BLaER1 treated with 17β-estradiol and CSF1 and Interleukin-3, amounts not matched to agents 10 nM and 100 nM (cell line): Measurements from ENCODE around the gene LRIT3.

Source experiments
- H3K27ac ChIP-seq, 11 experiments: shearing (Covaris generic); formaldehyde crosslinking; 2 replicates each; pipeline ENCODE4 v1.8.1; 2022
- H3K27me3 ChIP-seq, 11 experiments: shearing (Covaris generic); formaldehyde crosslinking; 2 replicates each; pipeline ENCODE4 v1.8.1; 2022
- H3K36me3 ChIP-seq, 11 experiments: shearing (Covaris generic); formaldehyde crosslinking; 2 replicates each; pipeline ENCODE4 v1.8.1; 2022
- H3K4me1 ChIP-seq, 10 experiments: shearing (Covaris generic); formaldehyde crosslinking; 2 replicates each; pipeline ENCODE4 v1.8.1; 2022
- H3K4me2 ChIP-seq, 11 experiments: shearing (Covaris generic); formaldehyde crosslinking; 2 replicates each; pipeline ENCODE4 v1.8.1; 2022
- H3K4me3 ChIP-seq, 10 experiments: shearing (Covaris generic); formaldehyde crosslinking; 2 replicates each; pipeline ENCODE4 v1.8.1; 2022
- H3K9ac ChIP-seq, 11 experiments: shearing (Covaris generic); formaldehyde crosslinking; 2 replicates each; pipeline ENCODE4 v1.8.1; 2022
- H3K9me3 ChIP-seq, 11 experiments: shearing (Covaris generic); formaldehyde crosslinking; replicated peaks in 1 of 11; 2 replicates each; pipeline ENCODE4 v1.8.1; 2022
- H4K20me1 ChIP-seq, 11 experiments: shearing (Covaris generic); formaldehyde crosslinking; 2 replicates each; pipeline ENCODE4 v1.8.1; 2022
- Cebpa-rat ChIP-seq, 11 experiments: shearing (Covaris generic); IDR thresholded peaks; 2 replicates each; pipeline ENCODE4 v1.8.1; 2022

Gene LRIT3

GRCh38 chr4:109847896-109848442, at the start of gene LRIT3:
TSS of gene LRIT3 (plus strand) at chr4:109848107. CDS start at chr4:109848202, 95 bp downstream.
- Histone ChIP-seq H3K4me2 (no peak within 1 kb of the TSS), H3K36me3 (peaks cover 0 to 5% (median 0%) of the 10 kb centered on the region in 11 experiments; a peak in 1 of 22 replicates), H4K20me1 (no peaks in the 10 kb centered on the region), H3K9ac (no peak within 1 kb of the TSS), H3K27me3 (no peaks in the 10 kb centered on the region), H3K9me3 (no peaks in the 10 kb centered on the region), H3K27ac (no peak within 1 kb of the TSS), H3K4me1 (no peaks in the 10 kb centered on the region), H3K4me3 (no peak within 1 kb of the TSS)
- no peak for TF ChIP-seq Cebpa-rat (IDR thresholded peaks at IDR 0.05)

GRCh38 chr4:109798866-109799265, 49.0 kb upstream of the LRIT3 start:
- peaks cover 19 to 38% (median 26%) of the 10 kb centered on the region in 11 experiments; a peak in 21 of 22 replicates for H3K9me3 ChIP-seq

GRCh38 chr4:109801099-109801789, 46.7 kb upstream of the LRIT3 start:
- H3K4me2 ChIP-seq, result no peak overlapping the region
- no peak overlapping the region for H3K4me3 ChIP-seq
- H3K9me3 ChIP-seq, result peaks cover 5 to 16% (median 10%) of the 10 kb centered on the region in 11 experiments; a peak in 20 of 22 replicates
- H3K27me3 ChIP-seq, result no peaks in the 10 kb centered on the region
- no peak for TF ChIP-seq Cebpa-rat (IDR thresholded peaks at IDR 0.05)
- no peak overlapping the region for H3K27ac ChIP-seq
- no peaks in the 10 kb centered on the region for H3K36me3 ChIP-seq
- peaks cover 0 to 4% (median 0%) of the 10 kb centered on the region in 10 experiments; a peak in 1 of 20 replicates for H3K4me1 ChIP-seq
- H3K9ac ChIP-seq, result no peak overlapping the region
- H4K20me1 ChIP-seq, result no peaks in the 10 kb centered on the region

More at GRCh38 chr4:109798866-109799265, 49.0 kb upstream of the LRIT3 start:
- Histone ChIP-seq H4K20me1 (no peaks in the 10 kb centered on the region), H3K4me1 (0 out of 20 replicates have a peak, but pooled peaks cover 0 to 4% (median 0%) of the 10 kb centered on the region in 10 experiments), H3K4me3 (no peak overlapping the region), H3K36me3 (no peaks in the 10 kb centered on the region), H3K27ac (no peak overlapping the region), H3K27me3 (no peaks in the 10 kb centered on the region), H3K4me2 (no peak overlapping the region), H3K9ac (no peak overlapping the region)
- no peak for TF ChIP-seq Cebpa-rat (IDR thresholded peaks at IDR 0.05)

- Histone ChIP-seq H3K4me2 (peak within 1 kb of the TSS in 1 of 11 experiments; percentile 46; a peak in 3 of 22 replicates), H3K27me3 (no peaks in the 10 kb centered on the region), H3K27ac (no peak within 1 kb of the TSS), H3K4me3 (no peak within 1 kb of the TSS), H3K4me1 (peaks cover 0 to 4% (median 0%) of the 10 kb centered on the region in 10 experiments; a peak in 1 of 20 replicates), H3K36me3 (no peaks in the 10 kb centered on the region), H4K20me1 (no peaks in the 10 kb centered on the region), H3K9me3 (peaks cover 0 to 9% (median 4%) of the 10 kb centered on the region in 11 experiments; a peak in 8 of 22 replicates), H3K9ac (no peak within 1 kb of the TSS)
- TF ChIP-seq Cebpa-rat (IDR thresholded peaks at IDR 0.05), result no peak
These were observed 46.0 kb upstream of the LRIT3 start, which contains the start of gene CFI for GRCh38 chr4:109801895-109802319. TSS of gene CFI (minus strand) at chr4:109801999. CDS start at chr4:109801971, 28 bp downstream.

- no peaks in the 10 kb centered on the region for H3K36me3 ChIP-seq
- no peak for TF ChIP-seq Cebpa-rat (IDR thresholded peaks at IDR 0.05)
- H3K4me3 ChIP-seq, result no peak overlapping the region
- H3K9ac ChIP-seq, result no peak overlapping the region
- H4K20me1 ChIP-seq, result no peaks in the 10 kb centered on the region
- H3K9me3 ChIP-seq, result no peaks in the 10 kb centered on the region
- H3K27ac ChIP-seq, result no peak overlapping the region
- H3K27me3 ChIP-seq, result no peaks in the 10 kb centered on the region
- no peak overlapping the region for H3K4me2 ChIP-seq
- H3K4me1 ChIP-seq, result peaks cover 0 to 4% (median 0%) of the 10 kb centered on the region in 10 experiments; a peak in 1 of 20 replicates
These were observed 43.9 kb upstream of the LRIT3 start for GRCh38 chr4:109803924-109804571.

- no peaks in the 10 kb centered on the region for H3K36me3 ChIP-seq
- no peak overlapping the region for H3K4me2 ChIP-seq
- no peak overlapping the region for H3K9ac ChIP-seq
- H4K20me1 ChIP-seq, result no peaks in the 10 kb centered on the region
- TF ChIP-seq Cebpa-rat (IDR thresholded peaks at IDR 0.05), result no peak
- H3K4me3 ChIP-seq, result no peak overlapping the region
- H3K9me3 ChIP-seq, result no peaks in the 10 kb centered on the region
- H3K27me3 ChIP-seq, result no peaks in the 10 kb centered on the region
- peaks cover 3 to 8% (median 5%) of the 10 kb centered on the region in 10 experiments; a peak in 15 of 20 replicates for H3K4me1 ChIP-seq
- H3K27ac ChIP-seq, result no peak overlapping the region
These were observed 38.3 kb upstream of the LRIT3 start for GRCh38 chr4:109809655-109810054.

- no peak for TF ChIP-seq Cebpa-rat (IDR thresholded peaks at IDR 0.05)
- no peak overlapping the region for H3K4me3 ChIP-seq
- no peaks in the 10 kb centered on the region for H3K27me3 ChIP-seq
- H4K20me1 ChIP-seq, result no peaks in the 10 kb centered on the region
- H3K4me2 ChIP-seq, result no peak overlapping the region
- H3K4me1 ChIP-seq, result peaks cover 7 to 10% (median 8%) of the 10 kb centered on the region in 10 experiments; a peak in 14 of 20 replicates
- no peaks in the 10 kb centered on the region for H3K36me3 ChIP-seq
- no peaks in the 10 kb centered on the region for H3K9me3 ChIP-seq
- H3K27ac ChIP-seq, result no peak overlapping the region
- H3K9ac ChIP-seq, result no peak overlapping the region
These were observed 37.1 kb upstream of the LRIT3 start for GRCh38 chr4:109810552-109811387.

- no peaks in the 10 kb centered on the region for H3K36me3 ChIP-seq
- H3K27ac ChIP-seq, result no peak overlapping the region
- no peaks in the 10 kb centered on the region for H4K20me1 ChIP-seq
- no peaks in the 10 kb centered on the region for H3K9me3 ChIP-seq
- no peak overlapping the region for H3K9ac ChIP-seq
- H3K27me3 ChIP-seq, result no peaks in the 10 kb centered on the region
- H3K4me2 ChIP-seq, result no peak overlapping the region
- no peak for TF ChIP-seq Cebpa-rat (IDR thresholded peaks at IDR 0.05)
- H3K4me1 ChIP-seq, result peaks cover 11 to 16% (median 13%) of the 10 kb centered on the region in 10 experiments
- no peak overlapping the region for H3K4me3 ChIP-seq
These were observed 36.2 kb upstream of the LRIT3 start for GRCh38 chr4:109811707-109812106.
